ENCODE data around the gene FAM13A. TPM values are rescaled to one million over a fixed set of nuclear protein-coding genes. Genes with fewer than 3 reads are reported as not detected.

The FAM13A gene
- total and polyA plus RNA-seq, 4 donors = 31.0 to 41.4 (median 35.8) TPM

GRCh38 chr4:88698519-88698918, 358.5 kb downstream of the FAM13A start:
- Histone ChIP-seq H3K27ac (ENCODE audit: low read depth, low read length) (no peak overlapping the region), H3K27me3 (ENCODE audit: control insufficient read depth, insufficient read depth, low read length) (no peaks in the 10 kb centered on the region)
- WGBS (ENCODE audit: insufficient coverage) = 98% methylated on average over 7 of the region's 7 CpGs

GRCh38 chr4:88697588-88698329, 359.2 kb downstream of the FAM13A start, which contains the start of gene NAP1L5:
Gene NAP1L5, minus strand, starts transcription at chr4:88697829. Its CDS starts 75 bp downstream, at chr4:88697754.
- Histone ChIP-seq H3K36me3 (ENCODE audit: control insufficient read depth, insufficient read depth, low read length) (peaks cover 13% of the 10 kb centered on the region), H3K27me3 (ENCODE audit: control insufficient read depth, insufficient read depth, low read length) (no peaks in the 10 kb centered on the region), H3K27ac (ENCODE audit: low read depth, low read length) (peak within 1 kb of the TSS; percentile 81), H3K9me3 (ENCODE audit: control insufficient read depth, insufficient read depth, low read length) (no peaks in the 10 kb centered on the region), H3K4me1 (ENCODE audit: control insufficient read depth, insufficient read depth, low read length) (peaks cover 6% of the 10 kb centered on the region), H3K4me3 (ENCODE audit: low read depth, low read length) (peak within 1 kb of the TSS; percentile 73)
- WGBS (ENCODE audit: insufficient coverage) = 47% methylated on average over 36 of the region's 40 CpGs
- DNase-seq (ENCODE audit: low read depth in 4 of 6, low spot score in 6 of 6) = peak in 3 of 6 donors; percentile 54 to 91 (median 85)

More at GRCh38 chr4:88698519-88698918, 358.5 kb downstream of the FAM13A start:
- peaks cover 13% of the 10 kb centered on the region for H3K36me3 ChIP-seq (ENCODE audit: control insufficient read depth, insufficient read depth, low read length)
- no peak for DNase-seq (ENCODE audit: low read depth in 4 of 6, low spot score in 6 of 6)
- no peak overlapping the region for H3K4me3 ChIP-seq (ENCODE audit: low read depth, low read length)
- H3K9me3 ChIP-seq (ENCODE audit: control insufficient read depth, insufficient read depth, low read length) = no peaks in the 10 kb centered on the region
- peaks cover 6% of the 10 kb centered on the region for H3K4me1 ChIP-seq (ENCODE audit: control insufficient read depth, insufficient read depth, low read length)

DNA sequence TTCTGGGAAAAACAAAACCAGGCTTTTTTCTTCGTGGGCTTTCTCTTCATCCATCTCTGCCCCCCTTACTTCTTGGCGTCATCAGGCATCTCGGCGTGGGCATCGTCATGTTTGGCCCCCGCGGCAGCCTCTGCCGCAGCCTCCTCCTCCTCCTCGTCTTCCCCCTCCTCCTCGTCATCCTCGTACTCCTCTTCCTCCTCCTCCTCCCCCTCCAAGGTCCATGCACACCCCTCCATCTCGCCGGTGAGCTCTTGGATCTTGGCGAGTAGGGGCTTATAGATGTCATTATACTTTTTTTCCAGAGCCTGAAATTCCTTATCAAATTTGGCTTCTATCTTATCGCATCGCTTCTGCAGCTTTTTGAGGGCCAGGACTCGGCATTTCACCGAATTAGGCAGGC, 359.8 kb downstream of the FAM13A start:
- Histone ChIP-seq H3K4me3 (ENCODE audit: low read depth, low read length) (peak overlapping the region; percentile 73), H3K27ac (ENCODE audit: low read depth, low read length) (peak overlapping the region; percentile 81), H3K27me3 (ENCODE audit: control insufficient read depth, insufficient read depth, low read length) (no peaks in the 10 kb centered on the region), H3K36me3 (ENCODE audit: control insufficient read depth, insufficient read depth, low read length) (peaks cover 13% of the 10 kb centered on the region), H3K9me3 (ENCODE audit: control insufficient read depth, insufficient read depth, low read length) (no peaks in the 10 kb centered on the region), H3K4me1 (ENCODE audit: control insufficient read depth, insufficient read depth, low read length) (peaks cover 6% of the 10 kb centered on the region)
- WGBS (ENCODE audit: insufficient coverage) = 55% methylated on average over 14 of the region's 18 CpGs
- peak in 2 of 6 donors; percentile 65 to 84 for DNase-seq (ENCODE audit: low read depth in 4 of 6, low spot score in 6 of 6)

GRCh38 chr4:88696630-88697029, 360.4 kb downstream of the FAM13A start:
- Histone ChIP-seq H3K36me3 (ENCODE audit: control insufficient read depth, insufficient read depth, low read length) (peaks cover 13% of the 10 kb centered on the region), H3K4me1 (ENCODE audit: control insufficient read depth, insufficient read depth, low read length) (peaks cover 6% of the 10 kb centered on the region), H3K27me3 (ENCODE audit: control insufficient read depth, insufficient read depth, low read length) (no peaks in the 10 kb centered on the region), H3K9me3 (ENCODE audit: control insufficient read depth, insufficient read depth, low read length) (no peaks in the 10 kb centered on the region), H3K27ac (ENCODE audit: low read depth, low read length) (peak overlapping the region; percentile 81), H3K4me3 (ENCODE audit: low read depth, low read length) (peak overlapping the region; percentile 73)
- 45% methylated on average over 2 of the region's 7 CpGs for WGBS (ENCODE audit: insufficient coverage)
- DNase-seq (ENCODE audit: low read depth in 4 of 6, low spot score in 6 of 6) = peak in 2 of 6 donors; percentile 48 to 72

GRCh38 chr4:88693792-88694191, 363.2 kb downstream of the FAM13A start:
- 100% methylated on average over 1 of the region's 3 CpGs for WGBS (ENCODE audit: insufficient coverage)
- Histone ChIP-seq H3K4me3 (ENCODE audit: low read depth, low read length) (no peak overlapping the region), H3K27ac (ENCODE audit: low read depth, low read length) (no peak overlapping the region), H3K9me3 (ENCODE audit: control insufficient read depth, insufficient read depth, low read length) (no peaks in the 10 kb centered on the region), H3K36me3 (ENCODE audit: control insufficient read depth, insufficient read depth, low read length) (peaks cover 16% of the 10 kb centered on the region), H3K4me1 (ENCODE audit: control insufficient read depth, insufficient read depth, low read length) (peaks cover 6% of the 10 kb centered on the region), H3K27me3 (ENCODE audit: control insufficient read depth, insufficient read depth, low read length) (no peaks in the 10 kb centered on the region)
- no peak for DNase-seq (ENCODE audit: low read depth in 4 of 6, low spot score in 6 of 6)

- Histone ChIP-seq H3K9me3 (ENCODE audit: control insufficient read depth, insufficient read depth, low read length) (no peaks in the 10 kb centered on the region), H3K4me3 (ENCODE audit: low read depth, low read length) (no peak overlapping the region), H3K4me1 (ENCODE audit: control insufficient read depth, insufficient read depth, low read length) (no peaks in the 10 kb centered on the region), H3K27me3 (ENCODE audit: control insufficient read depth, insufficient read depth, low read length) (no peaks in the 10 kb centered on the region), H3K27ac (ENCODE audit: low read depth, low read length) (no peak overlapping the region), H3K36me3 (ENCODE audit: control insufficient read depth, insufficient read depth, low read length) (peaks cover 4% of the 10 kb centered on the region)
- no CpG with 5 or more reads among the region's 3 CpGs for WGBS (ENCODE audit: insufficient coverage)
- DNase-seq (ENCODE audit: low read depth in 4 of 6, low spot score in 6 of 6) = no peak
Observed at GRCh38 chr4:88690355-88690754, 366.6 kb downstream of the FAM13A start.

DNA sequence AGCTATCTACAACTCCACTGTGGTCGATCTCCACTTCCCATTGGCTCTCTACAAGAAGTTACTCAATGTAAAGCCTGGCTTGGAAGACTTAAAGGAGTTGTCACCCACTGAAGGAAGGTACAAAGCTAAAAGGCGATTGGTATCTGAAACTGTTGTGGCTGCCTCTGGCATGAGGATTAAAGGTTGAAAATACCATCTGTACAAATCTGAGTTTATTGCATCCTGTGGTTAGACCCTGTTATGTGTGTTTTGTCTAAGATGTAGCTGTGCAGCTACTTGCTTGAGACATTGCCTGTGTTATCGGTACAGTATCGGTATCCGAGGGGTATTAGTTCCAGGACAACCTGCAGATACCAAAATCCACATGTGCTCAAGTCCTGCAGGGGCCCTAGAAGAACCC, 375.8 kb downstream of the FAM13A start:
- no peak for DNase-seq (ENCODE audit: low read depth in 4 of 6, low spot score in 6 of 6)
- 100% methylated on average over 3 of the region's 5 CpGs for WGBS (ENCODE audit: insufficient coverage)
- H3K27me3 ChIP-seq (ENCODE audit: control insufficient read depth, insufficient read depth, low read length) = no peaks in the 10 kb centered on the region
- no peak overlapping the region for H3K4me3 ChIP-seq (ENCODE audit: low read depth, low read length)
- no peak overlapping the region for H3K27ac ChIP-seq (ENCODE audit: low read depth, low read length)
- H3K9me3 ChIP-seq (ENCODE audit: control insufficient read depth, insufficient read depth, low read length) = no peaks in the 10 kb centered on the region
- peaks cover 12% of the 10 kb centered on the region for H3K36me3 ChIP-seq (ENCODE audit: control insufficient read depth, insufficient read depth, low read length)
- no peaks in the 10 kb centered on the region for H3K4me1 ChIP-seq (ENCODE audit: control insufficient read depth, insufficient read depth, low read length)

Small RNA genes within 50 kb of the gene (small RNA-seq; reads per million reads assigned to genes)
- gene RF02115 (ENCODE audit: low replicate concordance) (not detected), gene RNU6-33P (ENCODE audit: low replicate concordance) (0.08 reads per million)

Other genes with a start within 250 kb of the FAM13A start
- gene TIGD2, start 54.3 kb upstream of the FAM13A start, total RNA-seq = 1 to 10 TPM; 9.5 to 9.6 TPM
- gene TIGD2, start 54.3 kb upstream of the FAM13A start, polyA plus RNA-seq (ENCODE audit: insufficient read length in 2 of 2) = 1 to 10 TPM; 4.7 to 5.1 TPM

All from spinal cord (tissue), 10 donors.